Keratinocyte (primary cell): ENCODE results near the gene F5.

Experiments
- EZH2 ChIP-seq: IDR thresholded peaks from one replicate; pipeline ENCODE4 v1.6.1; 2012; ENCODE audit warnings: inconsistent platforms, mild to moderate bottlenecking, low read length, moderate library complexity
- TF ChIP-seq, protein P1 (sequence below), 3 experiments: IDR thresholded peaks in 1 of 3; conservative IDR thresholded peaks in 1 of 3; optimal IDR thresholded peaks in 1 of 3; 2 replicates in 2 of 3; 3 replicates in 1 of 3; pipeline versions ENCODE3 to v1.5.1; 2011; ENCODE audit warnings: low read length in 3 of 3, mild to moderate bottlenecking in 3 of 3, moderate library complexity in 2 of 3, control low read depth in 1 of 3, inconsistent platforms in 1 of 3; ENCODE audit not compliant: insufficient read depth in 2 of 3; ENCODE audit errors: extremely low read depth in 1 of 3

DNA sequence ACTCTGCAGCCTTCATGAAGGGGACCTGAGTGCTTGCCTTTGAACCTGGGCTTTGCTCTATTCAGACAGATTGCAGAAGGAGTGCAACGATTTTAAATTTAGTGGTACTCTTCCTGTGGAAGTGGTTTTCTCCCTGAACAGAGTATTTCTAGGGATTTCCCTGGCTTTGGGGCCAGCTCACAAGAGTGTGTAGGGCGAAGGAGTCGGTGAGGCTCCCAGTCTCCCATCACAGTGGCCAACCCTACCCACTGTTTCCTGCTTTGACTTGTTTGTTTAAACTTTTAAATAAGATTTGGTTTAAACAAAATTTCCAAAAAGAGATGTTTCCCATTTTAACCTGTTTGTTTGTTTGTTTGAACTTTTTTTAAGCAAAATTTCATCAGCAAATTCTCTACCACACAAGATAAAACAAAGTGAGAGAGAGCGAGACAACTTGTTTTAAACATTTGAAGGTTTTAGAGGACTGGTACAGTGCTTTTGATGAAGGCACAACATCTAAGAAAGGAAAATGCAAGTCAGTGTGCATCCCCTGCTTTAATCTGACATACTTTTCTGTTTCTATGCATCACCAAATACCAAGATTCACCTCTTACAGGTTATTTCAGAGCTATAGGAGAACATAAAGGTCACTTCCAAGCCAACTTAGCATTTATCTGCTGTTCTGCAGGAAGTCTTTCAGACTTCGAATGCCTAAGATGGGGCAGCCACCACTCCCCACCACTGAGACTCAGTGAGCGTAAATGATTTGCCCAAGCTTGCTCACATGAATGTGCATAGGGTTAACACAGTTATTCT is 37.0 kb upstream of the F5 start:
- TF ChIP-seq, protein P1, sequence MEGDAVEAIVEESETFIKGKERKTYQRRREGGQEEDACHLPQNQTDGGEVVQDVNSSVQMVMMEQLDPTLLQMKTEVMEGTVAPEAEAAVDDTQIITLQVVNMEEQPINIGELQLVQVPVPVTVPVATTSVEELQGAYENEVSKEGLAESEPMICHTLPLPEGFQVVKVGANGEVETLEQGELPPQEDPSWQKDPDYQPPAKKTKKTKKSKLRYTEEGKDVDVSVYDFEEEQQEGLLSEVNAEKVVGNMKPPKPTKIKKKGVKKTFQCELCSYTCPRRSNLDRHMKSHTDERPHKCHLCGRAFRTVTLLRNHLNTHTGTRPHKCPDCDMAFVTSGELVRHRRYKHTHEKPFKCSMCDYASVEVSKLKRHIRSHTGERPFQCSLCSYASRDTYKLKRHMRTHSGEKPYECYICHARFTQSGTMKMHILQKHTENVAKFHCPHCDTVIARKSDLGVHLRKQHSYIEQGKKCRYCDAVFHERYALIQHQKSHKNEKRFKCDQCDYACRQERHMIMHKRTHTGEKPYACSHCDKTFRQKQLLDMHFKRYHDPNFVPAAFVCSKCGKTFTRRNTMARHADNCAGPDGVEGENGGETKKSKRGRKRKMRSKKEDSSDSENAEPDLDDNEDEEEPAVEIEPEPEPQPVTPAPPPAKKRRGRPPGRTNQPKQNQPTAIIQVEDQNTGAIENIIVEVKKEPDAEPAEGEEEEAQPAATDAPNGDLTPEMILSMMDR (optimal IDR thresholded peaks at IDR 0.05 in 1 of 3, IDR thresholded peaks at IDR 0.05 in 1 of 3, conservative IDR thresholded peaks at IDR 0.05 in 1 of 3; ENCODE audit: extremely low read depth in 1 of 3, insufficient read depth in 2 of 3, low read length in 3 of 3), result no peak
- TF ChIP-seq EZH2, result no peak
